ENCODE data around the gene LHX6.

LHX6 gene

GRCh38 chr9:122263699-122264349 is 35.1 kb upstream of the LHX6 start:
- Histone ChIP-seq H3K4me3 (ENCODE audit: insufficient read depth in 1 of 2, low read depth in 1 of 2, low read length in 2 of 2) (peak overlapping the region; percentile 88 to 95), H3K23ac (ENCODE audit: low read length in 2 of 2) (no peak overlapping the region), H3K79me1 (replicated peaks; ENCODE audit: low read length, poor library complexity, severe bottlenecking) (peaks cover 23% of the 10 kb centered on the region), H2BK15ac (ENCODE audit: low read depth, poor library complexity, severe bottlenecking) (no peak overlapping the region), H2BK120ac (ENCODE audit: low read depth, low read length) (no peak overlapping the region), H3K36me3 (ENCODE audit: control insufficient read depth in 1 of 2, insufficient read depth in 2 of 2, low read depth in 1 of 2, low read length in 2 of 2) (peaks cover 11 to 27% of the 10 kb centered on the region in 2 experiments), H4K8ac (ENCODE audit: low read length) (no peak overlapping the region), H2AFZ (ENCODE audit: low read depth, low read length) (peak overlapping the region; percentile 94), H3K27ac (ENCODE audit: low read length, poor library complexity, severe bottlenecking) (no peak overlapping the region), H3K4me1 (ENCODE audit: control insufficient read depth, insufficient read depth, low read depth, low read length) (no peaks in the 10 kb centered on the region), H2BK12ac (ENCODE audit: low read length in 2 of 2) (no peak overlapping the region), H3K14ac (ENCODE audit: low read length in 2 of 2) (no peak overlapping the region), H3K4ac (ENCODE audit: low read depth in 1 of 2, low read length in 2 of 2) (peak overlapping the region in 1 of 2 experiments; percentile 47), H3K4me2 (ENCODE audit: low read length, poor library complexity, severe bottlenecking) (peak overlapping the region; percentile 80), H2BK5ac (ENCODE audit: low read depth, low read length, poor library complexity, severe bottlenecking) (no peak overlapping the region), H3K9me3 (ENCODE audit: control insufficient read depth, low read length) (no peaks in the 10 kb centered on the region), H4K91ac (ENCODE audit: low read length) (no peak overlapping the region), H2AK5ac (ENCODE audit: low read length, severe bottlenecking) (no peak overlapping the region), H3K27me3 (ENCODE audit: control insufficient read depth in 1 of 2, insufficient read depth in 1 of 2, low read length in 2 of 2) (no peaks in the 10 kb centered on the region), H3K9ac (ENCODE audit: low read length) (peak overlapping the region; percentile 95), H3K18ac (ENCODE audit: low read depth in 1 of 2, low read length in 2 of 2) (peak overlapping the region in 1 of 2 experiments; percentile 94)
- WGBS = 32% methylated on average over 13 of the region's 13 CpGs
- peak; percentile 52 for DNase-seq

GRCh38 chr9:122262073-122262472 is 33.3 kb upstream of the LHX6 start:
- no peak overlapping the region for H3K14ac ChIP-seq (ENCODE audit: low read length in 2 of 2)
- WGBS = no CpG with 5 or more reads among the region's 1 CpG
- no peak overlapping the region for H2AK5ac ChIP-seq (ENCODE audit: low read length, severe bottlenecking)

GRCh38 chr9:122261469-122261881 is 32.7 kb upstream of the LHX6 start:
- Histone ChIP-seq H3K23ac (ENCODE audit: low read length in 2 of 2) (no peak overlapping the region), H2AFZ (ENCODE audit: low read depth, low read length) (no peak overlapping the region), H3K36me3 (ENCODE audit: control insufficient read depth in 1 of 2, insufficient read depth in 2 of 2, low read depth in 1 of 2, low read length in 2 of 2) (peaks cover 11 to 42% of the 10 kb centered on the region in 2 experiments), H2BK120ac (ENCODE audit: low read depth, low read length) (no peak overlapping the region), H3K4ac (ENCODE audit: low read depth in 1 of 2, low read length in 2 of 2) (no peak overlapping the region), H3K18ac (ENCODE audit: low read depth in 1 of 2, low read length in 2 of 2) (no peak overlapping the region), H2BK12ac (ENCODE audit: low read length in 2 of 2) (no peak overlapping the region), H4K91ac (ENCODE audit: low read length) (no peak overlapping the region), H3K27ac (ENCODE audit: low read length, poor library complexity, severe bottlenecking) (no peak overlapping the region), H3K79me1 (replicated peaks; ENCODE audit: low read length, poor library complexity, severe bottlenecking) (peaks cover 23% of the 10 kb centered on the region), H3K27me3 (ENCODE audit: control insufficient read depth in 1 of 2, insufficient read depth in 1 of 2, low read length in 2 of 2) (no peaks in the 10 kb centered on the region), H3K9me3 (ENCODE audit: control insufficient read depth, low read length) (no peaks in the 10 kb centered on the region), H3K4me3 (ENCODE audit: insufficient read depth in 1 of 2, low read depth in 1 of 2, low read length in 2 of 2) (no peak overlapping the region), H3K14ac (ENCODE audit: low read length in 2 of 2) (no peak overlapping the region), H2AK5ac (ENCODE audit: low read length, severe bottlenecking) (no peak overlapping the region), H2BK15ac (ENCODE audit: low read depth, poor library complexity, severe bottlenecking) (no peak overlapping the region), H3K4me2 (ENCODE audit: low read length, poor library complexity, severe bottlenecking) (no peak overlapping the region), H3K9ac (ENCODE audit: low read length) (no peak overlapping the region), H4K8ac (ENCODE audit: low read length) (no peak overlapping the region), H3K4me1 (ENCODE audit: control insufficient read depth, insufficient read depth, low read depth, low read length) (no peaks in the 10 kb centered on the region), H2BK5ac (ENCODE audit: low read depth, low read length, poor library complexity, severe bottlenecking) (no peak overlapping the region)
- no CpG with 5 or more reads among the region's 1 CpG for WGBS
- DNase-seq = peak; percentile 76

More at GRCh38 chr9:122262073-122262472, 33.3 kb upstream of the LHX6 start:
- no peak overlapping the region for H3K27ac ChIP-seq (ENCODE audit: low read length, poor library complexity, severe bottlenecking)
- no peak overlapping the region for H2BK120ac ChIP-seq (ENCODE audit: low read depth, low read length)
- no peak overlapping the region for H3K23ac ChIP-seq (ENCODE audit: low read length in 2 of 2)
- H3K4me3 ChIP-seq (ENCODE audit: insufficient read depth in 1 of 2, low read depth in 1 of 2, low read length in 2 of 2) = no peak overlapping the region
- H2BK5ac ChIP-seq (ENCODE audit: low read depth, low read length, poor library complexity, severe bottlenecking) = no peak overlapping the region
- no peaks in the 10 kb centered on the region for H3K4me1 ChIP-seq (ENCODE audit: control insufficient read depth, insufficient read depth, low read depth, low read length)
- H3K27me3 ChIP-seq (ENCODE audit: control insufficient read depth in 1 of 2, insufficient read depth in 1 of 2, low read length in 2 of 2) = no peaks in the 10 kb centered on the region
- H4K8ac ChIP-seq (ENCODE audit: low read length) = no peak overlapping the region
- H2AFZ ChIP-seq (ENCODE audit: low read depth, low read length) = no peak overlapping the region
- H3K36me3 ChIP-seq (ENCODE audit: control insufficient read depth in 1 of 2, insufficient read depth in 2 of 2, low read depth in 1 of 2, low read length in 2 of 2) = peaks cover 11 to 37% of the 10 kb centered on the region in 2 experiments
- no peak for DNase-seq
- no peaks in the 10 kb centered on the region for H3K9me3 ChIP-seq (ENCODE audit: control insufficient read depth, low read length)
- H3K9ac ChIP-seq (ENCODE audit: low read length) = no peak overlapping the region
- H2BK12ac ChIP-seq (ENCODE audit: low read length in 2 of 2) = no peak overlapping the region
- H3K18ac ChIP-seq (ENCODE audit: low read depth in 1 of 2, low read length in 2 of 2) = no peak overlapping the region
- H3K79me1 ChIP-seq (replicated peaks; ENCODE audit: low read length, poor library complexity, severe bottlenecking) = peaks cover 24% of the 10 kb centered on the region
- no peak overlapping the region for H3K4me2 ChIP-seq (ENCODE audit: low read length, poor library complexity, severe bottlenecking)
- H3K4ac ChIP-seq (ENCODE audit: low read depth in 1 of 2, low read length in 2 of 2) = no peak overlapping the region
- no peak overlapping the region for H4K91ac ChIP-seq (ENCODE audit: low read length)
- no peak overlapping the region for H2BK15ac ChIP-seq (ENCODE audit: low read depth, poor library complexity, severe bottlenecking)

GRCh38 chr9:122258886-122259415 is 30.2 kb upstream of the LHX6 start:
- 100% methylated on average over 1 of the region's 2 CpGs for WGBS
- H2BK15ac ChIP-seq (ENCODE audit: low read depth, poor library complexity, severe bottlenecking) = no peak overlapping the region
- no peaks in the 10 kb centered on the region for H3K27me3 ChIP-seq (ENCODE audit: control insufficient read depth in 1 of 2, insufficient read depth in 1 of 2, low read length in 2 of 2)

More at GRCh38 chr9:122258886-122259415, 30.2 kb upstream of the LHX6 start:
- H3K4me1 ChIP-seq (ENCODE audit: control insufficient read depth, insufficient read depth, low read depth, low read length) = no peaks in the 10 kb centered on the region
- H2BK5ac ChIP-seq (ENCODE audit: low read depth, low read length, poor library complexity, severe bottlenecking) = no peak overlapping the region
- H3K27ac ChIP-seq (ENCODE audit: low read length, poor library complexity, severe bottlenecking) = no peak overlapping the region
- no peak overlapping the region for H2BK12ac ChIP-seq (ENCODE audit: low read length in 2 of 2)
- no peak overlapping the region for H4K8ac ChIP-seq (ENCODE audit: low read length)
- no peak overlapping the region for H2BK120ac ChIP-seq (ENCODE audit: low read depth, low read length)
- no peak overlapping the region for H3K4me2 ChIP-seq (ENCODE audit: low read length, poor library complexity, severe bottlenecking)
- DNase-seq = no peak
- no peak overlapping the region for H3K4ac ChIP-seq (ENCODE audit: low read depth in 1 of 2, low read length in 2 of 2)
- H3K36me3 ChIP-seq (ENCODE audit: control insufficient read depth in 1 of 2, insufficient read depth in 2 of 2, low read depth in 1 of 2, low read length in 2 of 2) = peaks cover 13 to 62% of the 10 kb centered on the region in 2 experiments
- no peak overlapping the region for H3K9ac ChIP-seq (ENCODE audit: low read length)
- H3K4me3 ChIP-seq (ENCODE audit: insufficient read depth in 1 of 2, low read depth in 1 of 2, low read length in 2 of 2) = no peak overlapping the region
- H3K23ac ChIP-seq (ENCODE audit: low read length in 2 of 2) = no peak overlapping the region
- H3K9me3 ChIP-seq (ENCODE audit: control insufficient read depth, low read length) = no peaks in the 10 kb centered on the region
- no peak overlapping the region for H3K14ac ChIP-seq (ENCODE audit: low read length in 2 of 2)
- H3K18ac ChIP-seq (ENCODE audit: low read depth in 1 of 2, low read length in 2 of 2) = no peak overlapping the region
- H2AK5ac ChIP-seq (ENCODE audit: low read length, severe bottlenecking) = no peak overlapping the region
- H3K79me1 ChIP-seq (replicated peaks; ENCODE audit: low read length, poor library complexity, severe bottlenecking) = peaks cover 26% of the 10 kb centered on the region
- H2AFZ ChIP-seq (ENCODE audit: low read depth, low read length) = no peak overlapping the region
- H4K91ac ChIP-seq (ENCODE audit: low read length) = no peak overlapping the region
